CD4-positive, CD25-positive, alpha-beta regulatory T cell (primary cell): Measurements from ENCODE around the gene FNDC3A. TPM values are rescaled to one million over a fixed set of nuclear protein-coding genes. Genes with fewer than 3 reads are reported as not detected.

Experiments
- ATAC-seq, 2 donors: fragments of 150-1000 bp; cut with Tn5 transposase; one replicate each; pipeline ENCODE4 v1.10.0; 2021; ENCODE audit warnings: low read depth in 2 of 2, moderate number of reproducible peaks in 2 of 2, moderate library complexity in 1 of 2
- DNase-seq, 3 donors: peaks; one replicate each; pipeline versions ENCODE4 v3.0.0 to v3.0.0-alpha.2; 2012 to 2022; ENCODE audit warnings: mixed read lengths in 1 of 3
- H3K27ac ChIP-seq: one replicate; pipeline ENCODE4 v1.7.0; 2013; ENCODE audit warnings: mild to moderate bottlenecking, low read length; ENCODE audit not compliant: insufficient read depth, poor library complexity, severe bottlenecking
- H3K27me3 ChIP-seq: one replicate; pipeline ENCODE4 v1.7.0; 2013; ENCODE audit warnings: low read length; ENCODE audit not compliant: control insufficient read depth, insufficient read depth
- H3K36me3 ChIP-seq: one replicate; pipeline ENCODE4 v1.7.0; 2013; ENCODE audit warnings: mild to moderate bottlenecking, low read length, moderate library complexity; ENCODE audit not compliant: control insufficient read depth, insufficient read depth
- H3K4me1 ChIP-seq: 2 replicates; pipeline ENCODE4 v1.7.0; 2013; ENCODE audit warnings: mild to moderate bottlenecking, low read length; ENCODE audit not compliant: insufficient read depth, control insufficient read depth, poor library complexity, severe bottlenecking
- H3K4me3 ChIP-seq: one replicate; pipeline ENCODE4 v1.7.0; 2013; ENCODE audit warnings: low read depth, mild to moderate bottlenecking, low read length, moderate library complexity
- H3K9me3 ChIP-seq, 2 experiments: 1 replicate in 1 of 2; 2 replicates in 1 of 2; pipeline ENCODE4 v1.7.0; 2013; ENCODE audit warnings: low read length in 2 of 2, mild to moderate bottlenecking in 1 of 2, moderate library complexity in 1 of 2; ENCODE audit not compliant: control insufficient read depth in 2 of 2
- H3K27ac Mint-ChIP-seq, 3 donors: one replicate each; pipeline ENCODE4 v1.8.0; 2020 to 2022; ENCODE audit warnings: mild to moderate bottlenecking in 3 of 3, mixed read lengths in 3 of 3, moderate library complexity in 2 of 3
- H3K27me3 Mint-ChIP-seq: one replicate; pipeline ENCODE4 v1.8.0; 2022; ENCODE audit warnings: mild to moderate bottlenecking, mixed read lengths
- H3K36me3 Mint-ChIP-seq: one replicate; pipeline ENCODE4 v1.8.0; 2020; ENCODE audit warnings: mixed read lengths
- H3K4me1 Mint-ChIP-seq, 4 donors: one replicate each; pipeline ENCODE4 v1.8.0; 2020 to 2022; ENCODE audit warnings: mixed read lengths in 4 of 4, mild to moderate bottlenecking in 1 of 4
- H3K4me3 Mint-ChIP-seq, 4 donors: one replicate each; pipeline ENCODE4 v1.8.0; 2020 to 2022; ENCODE audit warnings: mild to moderate bottlenecking in 4 of 4, mixed read lengths in 4 of 4, moderate library complexity in 3 of 4
- H3K9me3 Mint-ChIP-seq, 7 donors: one replicate each; pipeline ENCODE4 v1.8.0; 2020 to 2022; ENCODE audit warnings: mixed read lengths in 7 of 7, mild to moderate bottlenecking in 3 of 7, moderate library complexity in 2 of 7
- polyA plus RNA-seq, 4 donors: library from polyadenylated mRNA; unstranded; fragments of 300-500 nt; fragmentation: Illumina TruSeq; gene quantifications; one replicate each; pipeline ENCODE4 v1.2.3, GENCODE V29; 2021
- total RNA-seq: library from RNA; stranded (reverse); gene quantifications from one replicate; pipeline ENCODE4 v1.2.3, GENCODE V29; 2022

Gene FNDC3A
- total and polyA plus RNA-seq, 5 donors from 2014 or later: 9.7 to 41.1 (median 10.6) TPM

GRCh38 chr13:49213997-49214916 lies 238.5 kb downstream of the FNDC3A start:
- H3K4me1 ChIP-seq: peaks cover 9% of the 10 kb centered on the region
- H3K4me1 Mint-ChIP-seq: peaks cover 0 to 31% (median 14%) of the 10 kb centered on the region in 4 donors
- no peak overlapping the region for H3K4me3 ChIP-seq
- peaks cover 27% of the 10 kb centered on the region for H3K27me3 Mint-ChIP-seq
- ATAC-seq (no peak), DNase-seq (no peak)
- H3K27ac ChIP-seq: no peak overlapping the region
- no peaks in the 10 kb centered on the region for H3K36me3 ChIP-seq
- H3K4me3 Mint-ChIP-seq: no peak overlapping the region
- peaks cover 6% of the 10 kb centered on the region for H3K36me3 Mint-ChIP-seq
- no peaks in the 10 kb centered on the region for H3K9me3 ChIP-seq
- H3K27me3 ChIP-seq: peaks cover 9% of the 10 kb centered on the region
- peak overlapping the region; percentile 24 to 82 (median 72) for H3K27ac Mint-ChIP-seq
- peaks cover 0 to 9% (median 0%) of the 10 kb centered on the region in 7 donors for H3K9me3 Mint-ChIP-seq

DNA sequence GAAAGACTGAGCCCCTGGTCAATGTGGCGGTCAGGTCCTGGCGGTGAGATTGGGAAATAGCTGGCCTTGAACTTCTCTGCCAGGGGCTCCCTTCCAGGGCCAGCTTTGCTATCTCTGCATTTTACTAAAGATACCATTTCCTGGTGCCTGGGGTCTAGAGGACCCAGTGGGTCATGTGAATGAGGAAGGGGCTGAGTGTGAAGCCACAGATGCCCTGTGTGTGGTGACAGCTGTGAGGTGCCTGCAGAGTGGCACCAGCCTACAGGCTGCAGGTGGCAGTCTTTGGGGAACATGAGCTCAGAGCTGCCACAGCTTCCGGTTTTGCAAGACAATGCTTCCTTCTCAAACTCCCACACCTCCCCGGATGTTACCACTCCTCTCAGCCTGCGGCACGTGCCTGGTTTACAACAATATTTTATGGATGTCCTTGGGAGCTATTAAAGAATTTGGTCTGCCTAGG lies 239.2 kb downstream of the FNDC3A start:
- Histone ChIP-seq H3K27me3 (peaks cover 9% of the 10 kb centered on the region), H3K36me3 (no peaks in the 10 kb centered on the region), H3K27ac (no peak overlapping the region), H3K4me1 (peaks cover 13% of the 10 kb centered on the region), H3K9me3 (no peaks in the 10 kb centered on the region), H3K4me3 (no peak overlapping the region)
- Mint-ChIP-seq H3K27ac (peak overlapping the region; percentile 71 to 84 (median 72)), H3K9me3 (peaks cover 0 to 9% (median 0%) of the 10 kb centered on the region in 7 donors), H3K4me3 (peak overlapping the region in 2 of 4 donors; percentile 15 to 45), H3K36me3 (peaks cover 6% of the 10 kb centered on the region), H3K4me1 (peaks cover 0 to 36% (median 17%) of the 10 kb centered on the region in 4 donors), H3K27me3 (peaks cover 33% of the 10 kb centered on the region)
- DNase-seq: peak in 2 of 3 donors; percentile 41 to 88
- ATAC-seq: peak; percentile 85 to 87

GRCh38 chr13:49216334-49216733 lies 240.6 kb downstream of the FNDC3A start:
- Histone ChIP-seq H3K27ac (no peak overlapping the region), H3K4me3 (no peak overlapping the region), H3K36me3 (no peaks in the 10 kb centered on the region), H3K9me3 (no peaks in the 10 kb centered on the region), H3K4me1 (peaks cover 18% of the 10 kb centered on the region), H3K27me3 (peaks cover 9% of the 10 kb centered on the region)
- Mint-ChIP-seq H3K36me3 (peaks cover 6% of the 10 kb centered on the region), H3K27me3 (peaks cover 36% of the 10 kb centered on the region), H3K27ac (no peak overlapping the region), H3K4me3 (peak overlapping the region in 1 of 4 donors; percentile 7), H3K9me3 (peaks cover 0 to 9% (median 0%) of the 10 kb centered on the region in 7 donors), H3K4me1 (peaks cover under 1 to 43% (median 18%) of the 10 kb centered on the region in 4 donors)
- DNase-seq (no peak), ATAC-seq (no peak)

DNA sequence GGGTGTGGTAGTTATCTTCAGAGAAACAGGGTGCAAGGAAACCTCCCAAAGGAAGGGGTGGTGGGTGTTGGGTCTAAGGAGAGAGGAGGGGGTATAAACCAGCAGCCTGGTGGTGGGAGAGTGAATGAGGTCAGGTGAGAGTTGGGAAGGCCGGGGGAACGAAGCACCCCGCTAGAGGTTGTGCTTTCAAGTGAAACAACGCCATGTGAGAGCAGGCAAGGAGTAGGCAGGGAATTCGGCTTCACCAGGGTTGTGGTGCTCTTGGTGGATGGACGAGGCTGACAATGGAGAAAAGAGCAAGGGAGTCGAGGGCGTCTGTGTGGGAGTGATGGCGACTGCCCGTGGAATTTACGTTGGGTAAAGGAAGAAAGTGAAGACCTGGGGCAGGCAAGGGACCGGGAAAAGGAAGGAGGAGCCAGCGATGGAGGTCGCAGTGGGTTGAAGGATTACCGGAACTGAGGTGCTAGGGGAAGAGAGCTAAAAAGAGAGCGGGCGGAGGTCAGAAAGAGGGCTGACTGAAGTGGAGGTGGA lies 242.3 kb downstream of the FNDC3A start:
- Mint-ChIP-seq H3K27me3 (peaks cover 53% of the 10 kb centered on the region), H3K36me3 (peaks cover 6% of the 10 kb centered on the region), H3K4me3 (peak overlapping the region in 3 of 4 donors; percentile 32 to 63 (median 42)), H3K9me3 (peaks cover 0 to 9% (median 0%) of the 10 kb centered on the region in 7 donors), H3K4me1 (peaks cover 7 to 44% (median 21%) of the 10 kb centered on the region in 4 donors), H3K27ac (peak overlapping the region in 1 of 3 donors; percentile 48)
- Histone ChIP-seq H3K4me3 (no peak overlapping the region), H3K27me3 (peaks cover 25% of the 10 kb centered on the region), H3K9me3 (no peaks in the 10 kb centered on the region), H3K4me1 (peaks cover 18% of the 10 kb centered on the region), H3K36me3 (no peaks in the 10 kb centered on the region), H3K27ac (no peak overlapping the region)
- ATAC-seq (no peak), DNase-seq (no peak)

- peaks cover 6% of the 10 kb centered on the region for H3K36me3 Mint-ChIP-seq
- no peak overlapping the region for H3K4me3 ChIP-seq
- H3K4me1 Mint-ChIP-seq: peaks cover 7 to 44% (median 19%) of the 10 kb centered on the region in 4 donors
- peak overlapping the region in 2 of 4 donors; percentile 26 to 63 for H3K4me3 Mint-ChIP-seq
- no peaks in the 10 kb centered on the region for H3K9me3 ChIP-seq
- H3K27ac ChIP-seq: no peak overlapping the region
- ATAC-seq (no peak), DNase-seq (no peak)
- peaks cover 18% of the 10 kb centered on the region for H3K4me1 ChIP-seq
- H3K36me3 ChIP-seq: no peaks in the 10 kb centered on the region
- H3K27me3 Mint-ChIP-seq: peaks cover 59% of the 10 kb centered on the region
- H3K27ac Mint-ChIP-seq: no peak overlapping the region
- peaks cover 0 to 9% (median 0%) of the 10 kb centered on the region in 7 donors for H3K9me3 Mint-ChIP-seq
- H3K27me3 ChIP-seq: peaks cover 29% of the 10 kb centered on the region
Observed at GRCh38 chr13:49218493-49219051, 242.9 kb downstream of the FNDC3A start.

- H3K27me3 Mint-ChIP-seq: peaks cover 66% of the 10 kb centered on the region
- Histone ChIP-seq H3K27me3 (peaks cover 31% of the 10 kb centered on the region), H3K9me3 (no peaks in the 10 kb centered on the region), H3K27ac (no peak overlapping the region), H3K36me3 (no peaks in the 10 kb centered on the region), H3K4me1 (peaks cover 17% of the 10 kb centered on the region), H3K4me3 (no peak overlapping the region)
- ATAC-seq (no peak), DNase-seq (no peak)
- H3K36me3 Mint-ChIP-seq: peaks cover 6% of the 10 kb centered on the region
- peak overlapping the region in 3 of 4 donors; percentile 63 to 76 (median 73) for H3K4me3 Mint-ChIP-seq
- H3K4me1 Mint-ChIP-seq: peaks cover 7 to 37% (median 17%) of the 10 kb centered on the region in 4 donors
- no peak overlapping the region for H3K27ac Mint-ChIP-seq
- H3K9me3 Mint-ChIP-seq: peaks cover 0 to 9% (median 0%) of the 10 kb centered on the region in 7 donors
Observed at GRCh38 chr13:49219647-49220035, 243.9 kb downstream of the FNDC3A start.

DNA sequence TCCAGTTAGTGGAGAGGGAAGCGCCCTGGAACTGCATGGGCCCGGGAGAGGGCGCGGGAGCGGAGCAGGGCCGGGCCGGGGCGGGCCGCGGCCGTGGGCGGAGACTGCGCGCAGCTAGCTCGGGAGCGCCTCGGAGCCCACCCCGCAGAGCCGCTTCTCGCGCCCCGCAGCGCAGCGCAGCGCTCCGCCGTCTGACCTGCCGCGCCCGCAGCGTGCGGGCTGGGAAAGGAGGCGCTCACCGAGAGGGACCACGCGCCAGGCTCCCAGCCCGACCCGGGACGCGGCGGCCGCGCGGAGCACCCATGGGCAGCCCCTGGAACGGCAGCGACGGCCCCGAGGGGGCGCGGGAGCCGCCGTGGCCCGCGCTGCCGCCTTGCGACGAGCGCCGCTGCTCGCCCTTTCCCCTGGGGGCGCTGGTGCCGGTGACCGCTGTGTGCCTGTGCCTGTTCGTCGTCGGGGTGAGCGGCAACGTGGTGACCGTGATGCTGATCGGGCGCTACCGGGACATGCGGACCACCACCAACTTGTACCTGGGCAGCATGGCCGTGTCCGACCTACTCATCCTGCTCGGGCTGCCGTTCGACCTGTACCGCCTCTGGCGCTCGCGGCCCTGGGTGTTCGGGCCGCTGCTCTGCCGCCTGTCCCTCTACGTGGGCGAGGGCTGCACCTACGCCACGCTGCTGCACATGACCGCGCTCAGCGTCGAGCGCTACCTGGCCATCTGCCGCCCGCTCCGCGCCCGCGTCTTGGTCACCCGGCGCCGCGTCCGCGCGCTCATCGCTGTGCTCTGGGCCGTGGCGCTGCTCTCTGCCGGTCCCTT lies 244.5 kb downstream of the FNDC3A start, which contains the start of gene MLNR:
Gene MLNR, plus strand, starts transcription at position 303 of the 820 bp plus-strand sequence. Its CDS starts 0 bp downstream, at position 303.
- Histone ChIP-seq H3K4me3 (no peak within 1 kb of the TSS), H3K27me3 (peaks cover 33% of the 10 kb centered on the region), H3K36me3 (no peaks in the 10 kb centered on the region), H3K9me3 (no peaks in the 10 kb centered on the region), H3K4me1 (peaks cover 11% of the 10 kb centered on the region), H3K27ac (no peak within 1 kb of the TSS)
- peaks cover 4 to 31% (median 13%) of the 10 kb centered on the region in 4 donors for H3K4me1 Mint-ChIP-seq
- H3K36me3 Mint-ChIP-seq: peaks cover 6% of the 10 kb centered on the region
- no peak within 1 kb of the TSS for H3K27ac Mint-ChIP-seq
- ATAC-seq: peak; percentile 55 to 63
- peak; percentile 20 to 47 (median 37) for DNase-seq
- H3K4me3 Mint-ChIP-seq: peak within 1 kb of the TSS in 3 of 4 donors; percentile 63 to 76 (median 73)
- H3K9me3 Mint-ChIP-seq: peaks cover 0 to 9% (median 0%) of the 10 kb centered on the region in 7 donors
- peaks cover 72% of the 10 kb centered on the region for H3K27me3 Mint-ChIP-seq
